SIG-M5 (cell line): Measurements from ENCODE around the gene WDR1.

Experiments
- DNase-seq: peaks from one replicate; lab custom pipeline; 2025; lab: John Stamatoyannopoulos, UW

The WDR1 gene

DNA sequence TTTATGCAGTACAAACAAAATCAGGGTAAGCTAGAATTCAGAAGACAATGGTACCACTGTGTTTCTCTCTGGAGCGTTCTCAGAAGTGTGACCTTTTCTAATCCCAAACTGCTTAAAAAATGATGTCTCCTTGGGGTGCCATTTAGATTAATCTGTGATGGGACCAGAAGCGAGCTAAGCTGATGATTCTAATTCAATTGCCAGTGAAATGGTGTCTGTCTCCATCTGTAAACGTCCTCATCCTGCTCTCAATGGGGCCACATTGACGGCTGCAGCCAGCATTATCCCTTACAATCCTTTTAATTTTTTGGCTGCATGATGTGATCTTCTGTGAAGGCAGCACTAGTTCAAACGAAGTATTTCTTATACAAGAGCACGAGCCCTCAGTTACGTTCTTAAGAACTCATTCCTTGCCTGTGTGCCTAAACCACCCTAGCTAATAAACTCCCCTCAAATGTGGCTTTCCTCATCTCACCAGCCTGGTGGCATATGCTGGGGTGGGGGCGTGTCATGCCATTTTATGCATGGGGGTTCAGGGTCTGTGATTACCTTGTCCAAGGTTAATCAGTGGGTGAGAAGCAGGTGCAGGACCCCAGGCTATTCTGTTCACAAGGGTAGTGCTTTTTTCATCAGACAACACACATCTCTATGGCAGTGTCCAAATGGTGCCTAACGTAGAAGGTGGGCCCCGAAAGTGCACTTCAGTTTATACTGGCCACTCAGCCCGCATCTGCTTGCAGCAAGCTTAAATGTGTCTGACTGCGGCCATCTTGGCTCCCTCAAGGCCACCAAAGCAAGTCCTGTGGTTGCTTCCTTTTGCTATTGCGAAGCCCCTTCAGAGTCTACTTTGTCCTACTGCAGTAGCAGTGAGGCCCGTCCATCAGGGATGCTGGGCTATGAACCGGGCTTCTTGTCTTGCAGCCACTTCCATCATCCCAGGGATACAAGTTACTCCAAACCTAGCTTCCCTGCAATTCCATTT is 49.6 kb downstream of the WDR1 start:
- no peak for DNase-seq

- DNase-seq = no peak
Observed at GRCh38 chr4:10066206-10066605, 50.4 kb downstream of the WDR1 start.

DNA sequence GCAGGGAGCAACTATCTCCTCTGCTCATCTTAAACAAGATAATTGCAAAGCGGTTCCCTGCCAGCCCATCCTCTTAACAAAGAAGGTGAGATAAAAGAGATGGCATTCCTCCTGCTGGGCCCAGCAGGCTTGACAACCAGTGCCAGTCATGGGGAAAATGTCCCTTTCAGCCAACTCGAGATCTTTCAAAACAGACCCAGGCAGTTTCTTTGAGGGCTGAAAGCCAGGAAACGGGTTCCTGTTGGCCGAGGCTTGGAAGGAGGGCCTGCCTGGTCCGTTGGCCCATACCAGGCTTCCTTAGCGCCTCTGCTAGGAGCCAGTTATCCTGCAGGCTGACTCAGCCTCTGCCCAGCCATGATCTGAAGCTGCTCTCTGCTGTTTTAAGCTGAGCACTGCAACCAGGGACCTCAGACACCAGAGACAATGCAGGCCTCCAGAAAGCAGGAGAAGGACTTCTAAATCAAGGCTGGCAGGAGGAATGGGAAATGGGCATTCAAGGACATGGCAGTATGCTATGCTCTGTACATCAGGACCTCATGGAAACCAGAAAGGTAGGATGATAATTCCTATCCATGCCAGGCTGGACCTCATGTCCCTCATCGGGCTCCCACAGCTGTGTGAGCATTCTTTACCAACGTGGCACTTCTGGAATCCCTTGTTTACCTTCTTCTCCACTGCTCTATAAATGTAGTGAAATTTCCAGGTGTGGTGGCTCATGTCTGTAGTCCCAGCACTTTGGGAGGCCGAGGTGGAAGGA is 52.9 kb downstream of the WDR1 start:
- no peak for DNase-seq

DNA sequence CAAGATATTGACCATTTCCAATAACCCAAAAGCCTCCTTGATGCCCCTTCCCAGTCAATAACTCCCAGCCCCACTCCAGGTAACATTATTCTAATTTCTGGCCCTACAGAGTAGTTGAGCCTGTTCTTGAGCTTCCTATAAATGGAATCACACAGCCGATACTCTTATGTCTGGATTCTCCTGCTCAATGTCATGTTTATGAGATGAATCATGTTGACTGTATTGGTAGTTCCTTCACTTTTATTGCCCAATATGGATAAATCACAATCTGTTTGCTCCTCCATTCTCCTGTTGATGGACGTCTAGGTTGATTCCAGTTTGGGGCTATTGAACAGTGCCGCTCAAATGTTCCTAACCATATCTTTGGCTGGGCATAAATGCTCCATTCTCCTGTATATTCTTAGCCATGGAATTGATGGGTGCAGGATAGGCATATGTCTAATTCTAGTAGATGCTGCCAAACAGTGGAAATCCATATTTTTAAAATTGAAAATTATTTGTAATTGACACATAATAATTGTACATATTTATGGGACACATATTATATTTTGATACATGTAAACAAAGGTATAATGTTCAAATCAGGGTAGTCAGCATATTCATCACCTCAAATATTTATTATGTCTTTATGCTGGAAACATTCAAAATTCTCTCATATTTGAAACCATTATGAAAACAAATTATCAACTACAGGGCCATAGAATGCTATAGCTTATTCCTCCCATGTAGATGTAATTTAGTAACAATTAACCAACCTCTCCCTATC is 54.8 kb downstream of the WDR1 start:
- DNase-seq = no peak

- no peak for DNase-seq
Observed at GRCh38 chr4:10058371-10058770, 58.2 kb downstream of the WDR1 start.

DNA sequence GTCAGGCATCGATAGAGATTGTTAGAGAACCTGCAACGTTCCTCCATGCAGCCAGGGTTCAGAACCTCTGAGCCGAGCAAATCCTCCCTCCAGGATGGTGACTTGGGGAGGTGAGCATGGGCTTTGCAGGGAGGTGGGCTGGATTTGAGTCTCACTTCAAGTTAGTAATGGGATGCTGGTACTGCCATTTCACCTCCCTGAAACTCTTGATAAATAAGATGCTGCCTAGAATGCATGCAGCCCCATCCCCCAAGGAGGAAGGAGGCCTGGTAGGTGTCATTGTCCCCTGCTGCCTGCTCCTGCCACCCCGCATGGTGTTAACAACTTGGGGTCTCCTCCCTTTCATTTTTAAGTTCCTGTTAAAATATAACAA is 59.6 kb downstream of the WDR1 start:
- DNase-seq = no peak

DNA sequence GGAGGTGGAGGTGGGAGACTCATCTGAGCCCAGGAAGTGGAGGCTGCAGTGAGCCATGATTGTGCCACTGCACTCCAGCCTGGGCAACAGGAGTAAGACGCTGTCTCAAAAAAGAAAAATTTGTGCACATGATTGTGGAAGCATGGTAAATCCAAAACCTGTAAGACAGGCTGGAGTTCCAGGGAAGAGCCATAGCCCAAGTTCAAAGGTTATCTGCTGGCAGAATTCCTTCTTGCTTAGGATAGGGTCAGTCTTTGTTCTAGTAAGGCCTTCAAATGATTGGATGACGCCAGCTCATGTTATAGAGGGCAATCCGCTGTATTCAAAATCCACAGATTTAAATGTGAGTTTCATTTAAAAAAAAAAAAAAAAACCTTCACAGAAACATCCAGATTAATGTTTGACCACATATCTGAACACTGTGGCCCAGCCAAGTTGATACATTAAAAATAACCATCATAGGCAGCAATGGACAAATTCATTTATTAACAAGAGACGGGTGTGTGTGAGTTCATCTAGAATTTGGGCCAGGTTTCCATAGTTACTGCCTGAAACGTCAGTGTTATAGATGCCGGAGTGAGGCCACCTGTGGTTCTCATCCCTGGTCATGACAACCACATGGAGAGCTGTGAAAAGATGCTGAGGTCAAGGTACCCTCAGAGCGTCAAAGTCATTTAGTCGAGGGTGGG is 60.1 kb downstream of the WDR1 start:
- no peak for DNase-seq

DNA sequence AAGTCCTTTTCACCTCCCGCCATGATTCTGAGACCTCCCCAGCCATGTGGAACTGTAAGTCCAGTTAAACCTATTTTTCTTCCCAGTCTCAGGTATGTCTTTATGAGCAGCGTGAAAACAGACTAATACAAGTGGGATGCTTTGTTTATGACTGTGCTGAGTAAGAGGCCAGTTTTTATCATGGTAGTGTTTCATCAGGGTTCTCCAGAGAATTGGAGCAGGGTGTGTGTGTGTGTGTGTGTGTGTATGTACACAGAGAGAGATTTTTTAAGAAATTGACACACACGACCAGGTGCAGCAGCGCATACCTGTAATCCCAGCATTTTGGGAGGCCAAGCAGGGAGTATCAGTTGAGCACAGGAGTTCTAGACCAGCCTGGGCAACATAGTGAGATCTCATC is 60.7 kb downstream of the WDR1 start:
- no peak for DNase-seq

DNA sequence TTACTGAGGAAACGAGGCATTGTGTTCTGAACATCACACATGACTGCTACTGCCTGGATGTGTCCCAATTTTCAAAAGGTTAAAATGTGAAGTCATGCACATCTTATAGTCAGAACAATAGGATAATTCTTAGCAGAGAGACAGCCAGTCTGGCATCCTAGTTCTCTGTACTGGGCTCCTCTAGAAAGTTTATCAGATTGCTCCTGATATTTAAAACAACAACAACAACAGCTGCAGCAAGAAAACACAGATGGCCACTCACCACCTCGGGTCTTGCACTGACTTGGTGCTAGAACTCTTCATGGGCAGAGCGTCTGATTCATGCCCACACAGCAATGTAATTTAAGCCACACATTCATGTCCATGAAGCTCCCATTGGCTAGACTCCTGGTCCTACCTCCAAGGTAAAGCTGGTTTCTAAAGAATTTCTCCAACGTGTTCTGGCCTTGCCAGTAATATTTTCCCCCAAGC is 62.0 kb downstream of the WDR1 start:
- no peak for DNase-seq

DNA sequence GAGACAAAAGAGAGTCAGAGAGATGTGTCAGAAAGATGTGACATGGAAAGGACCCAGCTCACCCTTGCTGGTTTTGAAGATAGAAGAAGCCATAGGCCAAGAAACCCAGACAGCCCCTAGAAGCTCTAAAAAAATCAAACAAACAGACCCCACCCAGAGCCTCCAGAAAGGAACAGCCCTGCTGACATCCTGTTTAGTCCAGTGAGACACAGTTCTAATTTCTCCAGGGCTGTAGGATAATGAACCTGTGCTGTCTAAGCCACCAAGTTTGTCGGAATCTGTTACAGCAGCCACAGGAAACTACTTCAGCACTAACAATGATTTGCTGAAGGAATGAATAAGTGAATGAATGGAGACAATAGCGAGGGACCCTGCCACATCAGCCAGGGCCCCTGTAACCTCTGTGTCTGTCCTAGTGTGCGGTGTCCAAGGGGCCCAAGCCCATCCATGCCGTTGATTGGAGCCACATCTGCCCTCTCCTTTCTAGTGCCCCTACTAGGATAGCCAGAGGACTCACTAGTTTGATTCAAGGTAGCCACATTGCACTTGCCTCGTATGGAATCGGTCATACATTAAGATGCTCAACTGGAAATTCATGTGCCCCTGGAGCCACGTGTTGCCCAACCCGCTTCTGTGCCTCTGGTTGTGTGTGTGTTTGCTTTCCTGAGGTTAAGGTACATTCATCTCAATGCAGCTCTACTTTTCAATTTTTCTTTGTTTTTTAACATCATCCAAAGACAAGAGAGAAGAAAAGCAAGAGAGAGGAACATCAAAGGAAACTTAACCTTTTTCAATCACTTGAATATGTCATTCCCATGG is 62.8 kb downstream of the WDR1 start:
- no peak for DNase-seq

DNA sequence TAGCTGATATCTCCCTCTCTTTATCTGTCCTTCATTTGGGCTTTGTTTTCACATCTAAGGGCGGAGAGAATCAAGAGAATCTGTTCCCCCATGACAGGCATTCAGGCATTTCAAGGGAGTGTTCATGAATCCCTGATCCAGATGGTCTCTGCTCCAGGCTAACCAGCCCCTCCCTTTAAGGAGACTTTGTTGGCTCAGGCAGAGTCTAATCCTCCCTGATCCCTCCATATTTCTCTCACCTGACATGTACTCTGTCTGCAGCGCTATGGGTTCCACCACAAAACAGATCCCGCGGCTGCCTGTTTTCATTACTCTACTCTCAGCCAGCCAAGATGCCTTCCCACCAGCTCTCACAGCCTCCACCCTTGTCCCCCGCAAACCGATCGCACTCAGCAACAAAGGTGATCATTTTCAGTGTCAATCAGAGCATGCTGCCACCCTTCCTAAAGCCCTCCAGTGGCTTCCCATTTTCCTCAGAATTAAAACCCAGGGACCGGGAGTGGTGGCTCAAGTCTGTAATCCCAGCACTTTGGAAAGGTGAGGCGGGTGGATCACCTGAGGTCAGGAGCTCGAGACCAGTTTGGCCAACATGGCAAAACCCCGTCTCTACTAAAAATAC is 65.0 kb downstream of the WDR1 start:
- no peak for DNase-seq

DNA sequence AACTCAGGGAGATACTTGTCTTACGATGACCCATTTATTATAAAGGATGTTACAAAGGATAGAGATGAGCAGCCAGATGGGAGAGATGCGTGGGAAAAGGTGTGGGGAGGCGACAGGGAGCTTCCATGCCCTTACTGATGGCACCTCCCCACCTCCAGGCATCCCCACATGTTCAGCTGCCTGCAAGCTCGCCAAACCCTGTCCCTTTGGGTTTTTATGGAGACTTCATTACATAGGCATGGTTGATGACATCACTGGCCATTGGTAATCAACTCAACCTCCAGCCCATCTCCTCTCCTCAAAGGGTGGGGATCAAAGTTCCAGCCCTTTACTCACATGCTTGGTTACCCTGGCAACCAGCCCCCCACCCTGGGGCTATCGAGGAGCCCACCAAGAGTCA is 65.9 kb downstream of the WDR1 start:
- no peak for DNase-seq

DNA sequence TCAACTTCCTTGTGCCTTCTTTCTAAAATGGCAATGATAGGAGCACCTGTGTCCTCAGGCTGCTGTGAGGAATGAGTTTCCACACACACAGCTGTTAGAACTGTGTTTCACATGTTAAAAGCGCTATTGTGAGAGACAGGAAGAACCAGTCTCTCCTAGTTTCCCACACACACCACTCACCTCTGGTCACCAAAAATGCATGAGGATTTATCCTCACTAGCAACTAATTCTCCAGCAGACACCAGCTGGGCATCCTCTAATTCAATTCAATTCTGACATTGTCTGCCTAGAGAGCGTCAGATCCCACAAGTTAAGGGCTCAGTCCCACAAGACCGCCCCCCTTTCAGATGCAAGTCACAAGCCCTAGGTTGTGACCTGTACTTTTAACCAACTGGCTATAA is 66.3 kb downstream of the WDR1 start:
- no peak for DNase-seq

- DNase-seq = no peak
Observed at GRCh38 chr4:10048941-10049697, 67.5 kb downstream of the WDR1 start.

DNA sequence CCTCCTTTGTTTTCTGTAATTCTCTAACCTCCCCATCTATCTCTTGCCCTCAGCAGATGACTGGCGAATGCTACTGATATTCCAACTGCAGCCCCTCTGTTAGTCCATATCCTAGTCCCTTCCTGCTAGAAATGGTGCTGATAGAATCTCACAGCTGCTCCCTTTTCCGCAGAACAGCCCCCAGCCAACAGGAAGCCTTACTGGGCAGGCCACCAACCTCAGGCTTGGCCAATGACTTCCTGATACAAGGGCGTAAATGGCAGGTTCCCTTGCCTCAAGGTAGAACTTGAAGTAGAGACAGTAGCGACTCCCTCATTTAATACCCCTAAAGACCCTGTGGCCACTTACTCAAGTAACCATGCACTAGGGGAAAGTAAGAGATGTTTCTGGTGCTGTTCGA is 68.6 kb downstream of the WDR1 start:
- no peak for DNase-seq

DNA sequence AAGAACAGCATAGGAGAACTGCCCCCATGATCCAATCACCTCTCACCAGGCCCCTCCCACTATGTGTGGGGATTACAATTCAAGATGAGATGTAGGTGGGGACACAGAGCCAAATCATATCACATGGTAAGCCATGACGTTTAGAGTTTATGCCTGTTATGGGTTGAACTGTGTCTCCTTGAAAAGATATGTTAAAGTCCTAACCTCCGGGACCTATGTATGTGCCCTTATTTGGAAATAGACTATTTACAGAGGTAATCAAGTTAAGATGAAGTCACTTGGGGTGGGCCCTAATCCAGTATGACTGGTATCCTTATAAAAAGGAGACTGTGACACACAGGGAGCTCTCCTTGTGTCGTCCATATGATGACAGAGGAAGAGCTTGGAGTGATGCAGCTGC is 70.1 kb downstream of the WDR1 start:
- DNase-seq = no peak

DNA sequence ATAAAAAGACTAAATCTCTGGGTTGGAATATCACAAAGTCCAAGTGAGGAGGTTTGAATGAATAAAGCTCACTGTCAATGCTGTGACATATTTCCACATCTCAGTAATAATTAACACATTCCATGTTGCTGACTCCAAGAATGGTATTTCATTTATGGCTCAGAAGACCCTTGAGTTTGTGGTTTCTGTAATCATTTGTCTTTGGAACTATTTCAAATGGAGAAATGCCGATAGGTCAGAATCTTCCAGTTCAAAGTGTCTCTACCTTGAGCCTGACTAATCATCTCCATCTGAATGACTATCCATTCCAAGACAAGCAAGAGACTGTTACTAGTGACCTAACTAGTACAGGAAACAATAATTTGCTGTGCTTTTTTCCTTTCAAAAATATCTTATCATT is 71.1 kb downstream of the WDR1 start:
- DNase-seq = no peak

DNA sequence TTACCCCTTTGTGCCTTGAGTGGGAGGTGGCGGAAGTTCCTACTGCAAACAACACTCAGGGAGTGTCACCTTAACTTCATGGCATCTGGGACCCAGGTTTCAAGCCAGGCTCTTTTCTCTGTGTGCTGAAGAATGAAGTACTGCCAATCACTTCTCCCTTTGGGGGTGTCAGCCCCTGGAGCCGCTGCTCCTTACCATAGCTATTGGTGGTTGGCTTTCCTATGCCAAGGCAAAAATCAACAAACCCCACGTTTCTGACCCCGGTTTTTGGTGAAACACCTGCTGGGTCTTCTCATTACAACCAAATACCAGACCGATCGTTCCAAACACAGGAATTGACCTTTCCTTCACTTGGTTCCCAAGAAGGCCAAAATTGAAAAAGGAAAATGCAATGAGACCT is 75.6 kb downstream of the WDR1 start:
- DNase-seq = no peak

- DNase-seq = no peak
Observed at GRCh38 chr4:10040049-10040892, 76.3 kb downstream of the WDR1 start.
